GM12875 (cell line): ENCODE results near the gene MEI1.
"Not testable (repeated sequence)": the region's sequence is repeated elsewhere in the genome, so short reads cannot be mapped to it uniquely, and the experiment has no call there.

ENCODE experiments used
- H3K4me3 ChIP-seq: one replicate; pipeline ENCODE4 v1.5.1; 2011; ENCODE audit warnings: low read depth, low read length, control low read depth
- CTCF ChIP-seq: IDR thresholded peaks from 2 replicates; pipeline ENCODE4 v1.5.1; 2011; ENCODE audit warnings: low read depth, mild to moderate bottlenecking, control low read depth, inconsistent platforms, low read length, moderate library complexity, borderline replicate concordance; ENCODE audit not compliant: insufficient read depth

MEI1 gene

DNA sequence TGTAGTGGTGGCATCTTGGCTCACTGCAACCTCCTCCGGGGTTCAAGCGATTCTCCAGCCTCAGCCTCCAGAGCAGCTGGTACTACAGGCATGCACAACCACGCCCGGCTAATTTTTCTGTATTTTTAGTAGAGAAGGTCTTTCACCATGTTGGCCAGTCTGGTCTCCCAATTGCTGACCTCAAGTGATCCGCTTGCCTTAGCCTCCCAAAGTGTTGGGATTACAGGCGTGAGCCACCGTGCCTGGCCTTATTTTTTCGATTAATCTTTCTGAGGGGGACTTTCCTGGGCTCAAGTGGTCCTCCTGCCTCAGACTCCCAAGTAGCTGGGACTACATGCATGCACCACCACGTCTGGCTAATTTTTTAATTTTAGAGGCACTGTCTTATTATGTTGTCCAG, 16.3 kb upstream of the MEI1 start:
- no peak overlapping the region for H3K4me3 ChIP-seq
- TF ChIP-seq CTCF: no peak

DNA sequence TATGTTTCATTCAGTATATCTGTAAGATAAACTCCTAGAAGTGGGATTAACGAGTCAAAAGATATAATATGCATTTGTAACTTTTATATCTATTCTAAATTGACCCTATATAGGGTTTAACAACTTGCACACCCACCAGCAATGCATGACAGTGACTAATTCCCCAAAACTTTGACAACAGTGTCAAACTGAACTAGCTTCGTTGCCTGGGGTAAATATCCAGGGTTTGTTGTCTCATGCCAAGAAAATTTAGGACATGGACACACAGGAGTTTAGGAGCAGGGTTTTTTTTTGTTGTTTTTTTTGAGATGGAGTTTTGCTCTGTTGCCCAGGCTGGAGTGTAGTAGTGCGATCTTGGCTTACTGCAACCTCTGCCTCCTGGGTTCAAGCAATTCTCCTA, 15.7 kb upstream of the MEI1 start:
- no peak for TF ChIP-seq CTCF
- H3K4me3 ChIP-seq: no peak overlapping the region

DNA sequence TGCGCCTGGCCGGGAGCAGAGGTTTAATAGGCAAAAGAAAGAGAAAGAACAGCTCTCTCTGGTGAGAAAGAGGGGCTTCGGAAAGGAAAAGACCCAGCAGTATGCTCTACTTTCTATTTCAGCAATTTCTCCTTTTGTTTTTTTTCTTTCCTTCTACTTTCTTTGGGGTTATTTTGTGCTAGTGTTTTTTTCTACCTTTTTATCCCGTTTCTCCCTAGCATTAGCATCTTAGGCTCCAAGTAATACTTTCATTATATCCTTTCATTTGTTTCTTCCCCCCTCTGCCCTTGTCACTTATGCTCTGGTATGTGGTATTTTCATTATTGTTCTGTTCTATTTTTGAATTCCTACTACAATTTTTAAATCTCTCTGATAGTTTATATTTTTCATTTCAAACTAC, 15.1 kb upstream of the MEI1 start:
- TF ChIP-seq CTCF: no peak
- no peak overlapping the region for H3K4me3 ChIP-seq

- H3K4me3 ChIP-seq: not testable (repeated sequence)
Measured at GRCh38 chr22:41686890-41687289, 12.4 kb upstream of the MEI1 start.

DNA sequence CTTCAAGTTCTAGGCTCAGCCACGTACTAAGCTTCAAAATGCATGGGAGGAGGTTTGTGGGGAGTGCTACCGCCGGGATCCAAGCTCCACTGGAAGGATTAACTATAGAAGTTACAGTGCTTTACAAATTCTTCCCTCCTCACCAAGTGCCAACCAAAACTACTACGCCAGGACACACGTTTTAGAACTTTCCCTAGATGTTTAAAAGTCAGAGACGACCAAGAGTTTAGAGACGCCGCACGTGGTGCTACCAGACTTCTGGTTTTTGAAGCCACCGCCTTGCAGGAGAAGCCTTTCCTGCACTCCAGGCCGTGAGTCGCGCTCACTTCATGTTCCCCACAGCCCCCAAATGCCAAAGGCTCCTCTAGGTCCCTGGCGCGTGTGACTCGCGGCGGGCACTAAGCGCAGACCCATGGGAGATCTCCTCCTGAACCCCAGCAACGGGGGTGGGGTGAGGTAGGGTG, 11.4 kb upstream of the MEI1 start:
- no peak for TF ChIP-seq CTCF
- peak overlapping the region; percentile 93 for H3K4me3 ChIP-seq

GRCh38 chr22:41688365-41689211, 10.7 kb upstream of the MEI1 start, which contains the start of gene SNU13:
Gene SNU13 (minus strand): TSS chr22:41688867. CDS start chr22:41688796, 71 bp downstream.
- peak within 1 kb of the TSS; percentile 93 for H3K4me3 ChIP-seq
- TF ChIP-seq CTCF: no peak

GRCh38 chr22:41690476-41690875, 8.8 kb upstream of the MEI1 start:
- H3K4me3 ChIP-seq: no peak overlapping the region
- TF ChIP-seq CTCF: no peak
